Activated CD8-positive, alpha-beta T cell treated with anti-CD3 and anti-CD28 coated beads, Interleukin-2, amount 10 ng/mL, durations not matched to agents 7 days and 5 days (primary cell): Measurements from ENCODE around the gene DDX23. TPM values are rescaled to one million over a fixed set of nuclear protein-coding genes. Genes with fewer than 3 reads are reported as not detected.
A peak's percentile ranks its signal among the peaks of the same experiment; 100 is the strongest.
"Not testable (repeated sequence)": the region's sequence is repeated elsewhere in the genome, so short reads cannot be mapped to it uniquely, and the experiment has no call there.

Source experiments
- ATAC-seq: fragments of 150-1000 bp; cut with Tn5 transposase; one replicate; pipeline ENCODE4 v1.10.0; 2021; ENCODE audit warnings: moderate library complexity
- CTCF ChIA-PET: fragments of 350-600 bp; sonication (Branson Sonifier 250); formaldehyde crosslinking; loops from one replicate; lab custom pipeline; 2021; ENCODE audit warnings: antibody characterized with exemption; lab: Charles Lee
- POLR2A ChIA-PET: fragments of 350-600 bp; sonication (Branson Sonifier 250); formaldehyde crosslinking; loops from one replicate; lab custom pipeline; 2021; ENCODE audit warnings: antibody characterized with exemption; lab: Charles Lee
- DNase-seq: peaks from one replicate; pipeline ENCODE4 v3.0.0-alpha.2; 2020
- H3K27ac Mint-ChIP-seq: one replicate; pipeline ENCODE4 v1.8.0; 2021; ENCODE audit warnings: mild to moderate bottlenecking, mixed read lengths
- H3K27me3 Mint-ChIP-seq: one replicate; pipeline ENCODE4 v1.8.0; 2021; ENCODE audit warnings: low read depth, mixed read lengths
- H3K36me3 Mint-ChIP-seq: one replicate; pipeline ENCODE4 v1.8.0; 2021; ENCODE audit warnings: low read depth, mixed read lengths
- H3K4me1 Mint-ChIP-seq: one replicate; pipeline ENCODE4 v1.8.0; 2021; ENCODE audit warnings: low read depth, mixed read lengths
- H3K4me3 Mint-ChIP-seq: one replicate; pipeline ENCODE4 v1.8.0; 2021; ENCODE audit warnings: mild to moderate bottlenecking, mixed read lengths
- H3K9me3 Mint-ChIP-seq: one replicate; pipeline ENCODE4 v1.8.0; 2022; ENCODE audit warnings: mixed read lengths; ENCODE audit not compliant: insufficient read depth
- total RNA-seq, 2 experiments: library from RNA; stranded (reverse); gene quantifications; one replicate each; pipeline ENCODE4 v1.2.3, GENCODE V29; 2021

The DDX23 gene
- total RNA-seq, 2 experiments from 2014 or later, result 127 to 154 TPM

- ATAC-seq, DNase-seq, H3K27me3 Mint-ChIP-seq, H3K27ac Mint-ChIP-seq, POLR2A ChIA-PET, H3K4me1 Mint-ChIP-seq, CTCF ChIA-PET, H3K9me3 Mint-ChIP-seq, H3K4me3 Mint-ChIP-seq: not testable (repeated sequence)
- H3K36me3 Mint-ChIP-seq, result peaks cover 49% of the 10 kb centered on the region
Measured at GRCh38 chr12:48842021-48842420, 9.9 kb downstream of the DDX23 start.

GRCh38 chr12:48838048-48838447 is 13.9 kb downstream of the DDX23 start:
- Mint-ChIP-seq H3K9me3 (no peaks in the 10 kb centered on the region), H3K36me3 (peaks cover 58% of the 10 kb centered on the region), H3K4me3 (no peak overlapping the region), H3K27me3 (no peaks in the 10 kb centered on the region), H3K4me1 (no peaks in the 10 kb centered on the region), H3K27ac (no peak overlapping the region)
- ATAC-seq, result no peak
- ChIA-PET CTCF (no interaction called here), POLR2A (no interaction called here)
- DNase-seq, result no peak

- H3K27ac Mint-ChIP-seq, result no peak overlapping the region
- no peaks in the 10 kb centered on the region for H3K9me3 Mint-ChIP-seq
- no peak for ATAC-seq
- no peaks in the 10 kb centered on the region for H3K27me3 Mint-ChIP-seq
- no peaks in the 10 kb centered on the region for H3K4me1 Mint-ChIP-seq
- no peak for DNase-seq
- H3K36me3 Mint-ChIP-seq, result peaks cover 68% of the 10 kb centered on the region
- ChIA-PET CTCF (interaction anchor here (0.7 to 7.4 kb wide), 2 partner anchors 16 to 18 kb away, joined by 3 to 36 read pairs; no protein-coding TSS in a partner anchor), POLR2A (interaction anchor here (0.6 kb wide), 1 partner anchor 286 kb away, joined by 3 read pairs; no protein-coding TSS in a partner anchor)
- no peak overlapping the region for H3K4me3 Mint-ChIP-seq
Measured at GRCh38 chr12:48832321-48833060, 19.5 kb downstream of the DDX23 start.

- no peak overlapping the region for H3K27ac Mint-ChIP-seq
- H3K36me3 Mint-ChIP-seq, result peaks cover 58% of the 10 kb centered on the region
- ChIA-PET POLR2A (interaction anchor here (1.0 kb wide), 1 partner anchor 9 kb away, joined by 3 read pairs; no protein-coding TSS in a partner anchor), CTCF (interaction anchor here (7.4 kb wide), 1 partner anchor 16 kb away, joined by 36 read pairs; no protein-coding TSS in a partner anchor)
- DNase-seq (no peak), ATAC-seq (no peak)
- no peaks in the 10 kb centered on the region for H3K4me1 Mint-ChIP-seq
- H3K27me3 Mint-ChIP-seq, result no peaks in the 10 kb centered on the region
- H3K4me3 Mint-ChIP-seq, result no peak overlapping the region
- no peaks in the 10 kb centered on the region for H3K9me3 Mint-ChIP-seq
Measured at GRCh38 chr12:48831257-48831656, 20.7 kb downstream of the DDX23 start.

- Mint-ChIP-seq H3K27me3 (no peaks in the 10 kb centered on the region), H3K4me1 (no peaks in the 10 kb centered on the region), H3K27ac (peak overlapping the region; percentile 17), H3K36me3 (peaks cover 50% of the 10 kb centered on the region), H3K4me3 (no peak overlapping the region), H3K9me3 (no peaks in the 10 kb centered on the region)
- ChIA-PET CTCF (interaction anchor here (7.4 kb wide), 1 partner anchor 14 kb away, joined by 36 read pairs; no protein-coding TSS in a partner anchor), POLR2A (interaction anchor here (0.9 to 1.5 kb wide), 3 partner anchors 9 to 23 kb away, joined by 4 to 6 read pairs (median 5); partner anchors contain the start of gene DDX23)
- no peak for ATAC-seq
- no peak for DNase-seq
Measured at GRCh38 chr12:48828841-48829575, 23.0 kb downstream of the DDX23 start.

GRCh38 chr12:48828293-48828692 is 23.7 kb downstream of the DDX23 start:
- CTCF ChIA-PET, result interaction anchor here (7.4 kb wide), 1 partner anchor 13 kb away, joined by 36 read pairs; no protein-coding TSS in a partner anchor
- Mint-ChIP-seq H3K4me3 (no peak overlapping the region), H3K4me1 (no peaks in the 10 kb centered on the region), H3K27ac (no peak overlapping the region), H3K36me3 (peaks cover 44% of the 10 kb centered on the region), H3K27me3 (no peaks in the 10 kb centered on the region), H3K9me3 (no peaks in the 10 kb centered on the region)
- POLR2A ChIA-PET, result interaction anchor here (0.6 to 1.5 kb wide), 2 partner anchors 9 to 11 kb away, joined by 3 to 6 read pairs; no protein-coding TSS in a partner anchor
- DNase-seq, result no peak
- ATAC-seq, result no peak

- no peak overlapping the region for H3K4me3 Mint-ChIP-seq
- ChIA-PET CTCF (interaction anchor here (0.6 to 7.4 kb wide), 3 partner anchors 13 to 77 kb away, joined by 3 to 36 read pairs (median 3); no protein-coding TSS in a partner anchor), POLR2A (interaction anchor here (0.6 to 1.5 kb wide), 4 partner anchors 8 to 25 kb away, joined by 3 to 6 read pairs (median 3); partner anchors contain the start of gene DDX23)
- no peak for DNase-seq
- H3K9me3 Mint-ChIP-seq, result no peaks in the 10 kb centered on the region
- H3K36me3 Mint-ChIP-seq, result peaks cover 40% of the 10 kb centered on the region
- H3K27me3 Mint-ChIP-seq, result no peaks in the 10 kb centered on the region
- H3K27ac Mint-ChIP-seq, result no peak overlapping the region
- no peaks in the 10 kb centered on the region for H3K4me1 Mint-ChIP-seq
- no peak for ATAC-seq
Measured at GRCh38 chr12:48827513-48828096, 24.4 kb downstream of the DDX23 start.

GRCh38 chr12:48827026-48827425 is 24.9 kb downstream of the DDX23 start:
- Mint-ChIP-seq H3K4me3 (no peak overlapping the region), H3K4me1 (no peaks in the 10 kb centered on the region), H3K27me3 (peaks cover 4% of the 10 kb centered on the region), H3K36me3 (peaks cover 35% of the 10 kb centered on the region), H3K27ac (no peak overlapping the region), H3K9me3 (no peaks in the 10 kb centered on the region)
- no peak for DNase-seq
- CTCF ChIA-PET, result interaction anchor here (0.6 to 7.4 kb wide), 3 partner anchors 12 to 77 kb away, joined by 3 to 36 read pairs (median 3); no protein-coding TSS in a partner anchor
- ATAC-seq, result no peak
- POLR2A ChIA-PET, result interaction anchor here (1.5 kb wide), 1 partner anchor 10 kb away, joined by 3 read pairs; no protein-coding TSS in a partner anchor

- H3K27ac Mint-ChIP-seq, result peak overlapping the region; percentile 17
- ChIA-PET POLR2A (interaction anchor here (0.9 to 1.5 kb wide), 2 partner anchors 10 to 11 kb away, joined by 3 to 6 read pairs; no protein-coding TSS in a partner anchor), CTCF (interaction anchor here (7.4 kb wide), 1 partner anchor 11 kb away, joined by 36 read pairs; no protein-coding TSS in a partner anchor)
- DNase-seq (no peak), ATAC-seq (no peak)
- no peaks in the 10 kb centered on the region for H3K4me1 Mint-ChIP-seq
- no peak overlapping the region for H3K4me3 Mint-ChIP-seq
- peaks cover 4% of the 10 kb centered on the region for H3K27me3 Mint-ChIP-seq
- no peaks in the 10 kb centered on the region for H3K9me3 Mint-ChIP-seq
- peaks cover 31% of the 10 kb centered on the region for H3K36me3 Mint-ChIP-seq
Measured at GRCh38 chr12:48826209-48826855, 25.6 kb downstream of the DDX23 start.

- Mint-ChIP-seq H3K9me3 (no peaks in the 10 kb centered on the region), H3K27ac (no peak overlapping the region), H3K4me1 (no peaks in the 10 kb centered on the region), H3K4me3 (no peak overlapping the region), H3K36me3 (peaks cover 21% of the 10 kb centered on the region), H3K27me3 (peaks cover 7% of the 10 kb centered on the region)
- ATAC-seq, result no peak
- no peak for DNase-seq
- POLR2A ChIA-PET, result no interaction called here
- CTCF ChIA-PET, result no interaction called here
Measured at GRCh38 chr12:48824905-48825304, 27.1 kb downstream of the DDX23 start.

GRCh38 chr12:48824112-48824511 is 27.9 kb downstream of the DDX23 start:
- H3K9me3 Mint-ChIP-seq, result no peaks in the 10 kb centered on the region
- H3K36me3 Mint-ChIP-seq, result peaks cover 15% of the 10 kb centered on the region
- no peak for DNase-seq
- no peak overlapping the region for H3K27ac Mint-ChIP-seq
- H3K27me3 Mint-ChIP-seq, result peaks cover 11% of the 10 kb centered on the region
- peaks cover 4% of the 10 kb centered on the region for H3K4me1 Mint-ChIP-seq
- no peak overlapping the region for H3K4me3 Mint-ChIP-seq
- ATAC-seq, result no peak
- ChIA-PET CTCF (no interaction called here), POLR2A (no interaction called here)
